IPS DF 4.7 (cell line): ENCODE measurements around the gene MIDN.

Experiments
- DNase-seq: peaks from one replicate; pipeline ENCODE4 v3.0.0-alpha.2; 2013; ENCODE audit warnings: low spot score; ENCODE audit errors: extremely low read depth

Gene MIDN

GRCh38 chr19:1257475-1258162, 9.2 kb downstream of the MIDN start:
- DNase-seq, result no peak

GRCh38 chr19:1258163-1258492, 9.7 kb downstream of the MIDN start:
- DNase-seq, result no peak

DNA sequence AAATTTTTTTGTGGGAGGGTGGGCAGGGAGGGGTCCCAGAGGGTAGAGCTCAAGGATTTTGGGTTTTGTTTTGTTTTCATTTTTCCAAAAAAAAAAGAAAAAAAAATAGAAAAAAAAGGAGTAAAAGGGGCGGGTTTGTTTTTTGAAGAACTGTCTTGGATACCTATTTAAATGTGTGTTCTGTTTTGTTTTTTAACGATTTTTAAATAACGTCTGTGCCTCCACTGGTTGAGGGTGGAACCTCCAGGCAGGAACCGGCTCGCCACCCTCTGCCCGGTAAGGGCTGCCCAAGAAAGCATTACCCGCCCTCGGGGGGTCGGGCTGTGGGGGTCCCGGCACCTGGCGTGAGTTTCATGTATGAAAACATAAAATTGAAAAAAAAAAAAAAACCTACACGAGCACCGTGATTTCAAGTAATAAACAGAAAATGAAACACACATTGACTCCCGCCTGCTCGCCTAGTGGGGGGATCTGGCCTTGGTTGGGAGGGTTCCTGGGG, 10.4 kb downstream of the MIDN start:
- DNase-seq, result no peak

GRCh38 chr19:1259206-1259875, 11.0 kb downstream of the MIDN start:
- no peak for DNase-seq

- no peak for DNase-seq
Observed at GRCh38 chr19:1259876-1260748, 11.7 kb downstream of the MIDN start.

DNA sequence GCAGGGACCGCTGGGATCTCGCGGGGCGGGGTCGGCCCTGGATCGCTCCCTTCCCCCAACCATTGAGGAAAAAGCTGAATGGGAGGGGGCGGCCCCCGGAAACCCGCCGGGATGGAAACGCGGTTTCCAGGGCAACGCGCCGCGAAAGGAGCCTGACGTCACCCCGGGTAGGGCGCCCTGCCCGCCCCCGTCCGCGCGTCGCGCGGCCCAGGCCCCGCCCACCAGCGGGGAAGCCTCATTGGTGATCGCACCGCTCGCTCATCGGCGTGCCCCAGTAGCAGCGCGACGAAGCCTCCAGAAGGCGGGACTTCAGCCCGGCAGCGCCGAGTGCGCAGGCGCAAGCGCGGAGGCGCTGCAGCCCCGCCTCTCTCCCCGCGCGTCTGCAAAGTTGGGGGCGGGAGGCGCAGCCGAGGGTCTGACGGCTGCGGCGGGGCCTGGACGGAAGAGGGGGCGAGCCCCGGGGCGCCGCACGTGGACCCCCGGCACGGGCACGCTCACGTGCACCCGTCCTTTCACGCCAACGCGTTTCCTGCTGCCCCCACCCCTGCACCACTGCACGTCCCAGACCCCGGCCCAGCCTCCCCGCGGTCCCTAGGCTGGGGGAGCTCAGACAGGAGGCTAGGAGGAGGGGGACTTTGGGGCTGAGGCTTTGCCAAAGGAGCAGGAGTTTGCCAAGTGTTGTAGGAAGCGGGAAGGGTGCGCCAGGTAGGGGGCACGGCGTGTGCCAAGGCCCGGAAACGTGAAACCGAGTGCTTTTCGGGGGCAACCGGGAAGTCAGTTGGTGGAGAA, 12.6 kb downstream of the MIDN start:
- DNase-seq, result no peak

DNA sequence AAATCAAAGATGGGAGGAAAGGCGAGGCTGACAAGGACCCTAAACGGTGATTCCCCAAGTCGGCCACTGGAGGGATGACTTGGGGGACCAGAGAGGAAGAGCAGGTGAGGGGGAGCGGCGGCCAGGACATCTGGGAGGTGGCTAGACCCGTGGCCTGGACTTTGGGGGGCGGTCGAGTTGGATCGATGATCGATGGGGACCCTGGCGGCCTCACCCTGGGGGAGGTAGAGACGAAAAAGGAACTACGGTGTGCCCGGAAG, 13.1 kb downstream of the MIDN start:
- no peak for DNase-seq

GRCh38 chr19:1261798-1262622, 13.6 kb downstream of the MIDN start:
- no peak for DNase-seq

DNA sequence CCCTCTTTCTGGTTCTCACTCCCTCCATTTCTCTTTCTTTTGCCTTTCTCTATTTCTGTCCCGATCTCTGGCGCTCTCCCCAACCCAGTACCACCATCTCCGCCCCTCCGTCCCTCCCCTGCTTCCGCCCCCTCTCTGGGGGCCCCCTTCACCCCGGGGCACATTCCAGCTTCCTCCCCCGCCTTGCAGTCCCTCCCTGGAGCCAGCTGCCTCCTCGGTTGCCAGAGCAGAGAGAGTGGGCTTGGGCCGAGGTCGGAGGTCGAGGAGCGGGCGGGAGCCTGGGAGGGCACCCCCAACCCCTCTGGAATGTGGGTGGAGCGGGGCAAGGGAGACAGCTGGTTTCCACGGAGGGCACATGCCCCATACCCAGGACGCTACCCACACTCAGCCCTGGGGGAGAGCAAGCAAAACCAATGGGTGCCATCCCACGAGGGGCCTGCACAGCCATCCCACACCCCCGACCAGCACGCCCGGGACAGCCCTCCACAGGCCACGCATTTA, 14.3 kb downstream of the MIDN start:
- no peak for DNase-seq

GRCh38 chr19:1263188-1263587, 14.8 kb downstream of the MIDN start:
- DNase-seq, result no peak

DNA sequence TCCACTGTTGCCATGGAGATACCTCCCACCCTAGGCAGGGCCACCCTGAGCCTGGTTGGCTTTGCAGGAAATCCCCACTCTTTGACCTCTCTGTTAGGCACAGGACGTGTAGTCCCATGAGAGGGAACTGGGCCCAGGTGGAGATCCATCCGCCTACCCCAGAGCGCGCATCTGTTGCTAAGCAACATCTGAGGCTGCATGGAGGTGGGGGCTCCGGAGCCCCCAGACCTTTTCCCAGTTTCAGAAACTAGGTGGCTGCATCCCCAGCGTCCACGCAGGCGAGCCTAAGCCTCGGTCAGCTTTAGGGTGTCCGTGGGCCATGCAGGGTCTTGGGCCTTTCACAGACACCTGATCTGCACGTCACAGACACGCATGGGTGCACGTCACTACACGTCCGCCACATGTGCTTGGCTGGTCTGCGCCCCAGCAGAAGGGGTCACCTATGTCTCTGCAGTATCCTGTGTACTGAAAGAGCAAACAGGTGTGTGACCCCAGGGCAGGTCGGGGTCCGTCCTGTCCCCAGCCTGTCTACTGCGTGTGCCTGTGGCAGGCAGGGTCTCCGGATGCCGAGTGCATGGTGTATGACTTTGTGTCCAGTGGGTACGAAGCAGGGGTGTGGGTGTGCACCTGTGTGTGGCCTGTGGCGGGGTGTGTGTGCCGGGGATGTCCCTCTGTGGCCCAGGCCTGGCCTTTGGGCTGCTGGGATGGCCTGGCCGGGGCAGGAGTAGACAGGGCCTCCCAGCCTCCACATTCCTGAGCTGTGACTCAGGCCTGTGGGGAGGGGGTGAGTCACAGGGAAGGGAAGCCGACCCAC, 16.6 kb downstream of the MIDN start:
- DNase-seq, result no peak

GRCh38 chr19:1265615-1266128, 17.3 kb downstream of the MIDN start:
- DNase-seq, result no peak

GRCh38 chr19:1266129-1266915, 17.9 kb downstream of the MIDN start:
- no peak for DNase-seq

DNA sequence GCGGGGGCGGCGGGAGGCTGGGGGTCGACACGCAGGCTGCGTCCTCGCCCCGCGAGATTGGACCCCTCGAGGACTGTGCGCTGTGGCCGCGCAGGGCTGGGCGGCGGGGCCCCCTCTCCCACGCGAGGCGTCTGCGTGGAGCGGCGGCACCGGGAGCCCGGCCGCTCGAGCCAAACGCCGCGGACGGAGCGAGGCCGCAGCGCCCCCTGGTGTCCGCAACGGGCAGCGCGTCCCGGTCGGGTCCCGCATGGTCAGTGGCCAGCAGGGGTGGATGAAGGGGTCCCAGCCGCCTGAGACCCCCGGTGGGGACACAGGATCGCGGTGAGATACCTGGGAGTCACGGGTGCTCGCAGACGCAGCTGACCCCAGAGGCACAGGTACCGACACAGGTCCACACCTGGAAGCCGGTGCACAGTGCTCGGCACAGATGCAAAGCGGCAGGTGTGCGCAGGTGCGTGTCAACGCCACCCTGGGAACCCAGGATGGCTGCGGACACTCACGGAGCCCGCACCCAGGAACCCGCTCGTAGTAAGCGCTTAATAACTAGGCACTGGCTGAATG, 18.6 kb downstream of the MIDN start:
- DNase-seq, result no peak

GRCh38 chr19:1267477-1268225, 19.3 kb downstream of the MIDN start:
- no peak for DNase-seq

- no peak for DNase-seq
Observed at GRCh38 chr19:1268226-1269064, 20.1 kb downstream of the MIDN start.

DNA sequence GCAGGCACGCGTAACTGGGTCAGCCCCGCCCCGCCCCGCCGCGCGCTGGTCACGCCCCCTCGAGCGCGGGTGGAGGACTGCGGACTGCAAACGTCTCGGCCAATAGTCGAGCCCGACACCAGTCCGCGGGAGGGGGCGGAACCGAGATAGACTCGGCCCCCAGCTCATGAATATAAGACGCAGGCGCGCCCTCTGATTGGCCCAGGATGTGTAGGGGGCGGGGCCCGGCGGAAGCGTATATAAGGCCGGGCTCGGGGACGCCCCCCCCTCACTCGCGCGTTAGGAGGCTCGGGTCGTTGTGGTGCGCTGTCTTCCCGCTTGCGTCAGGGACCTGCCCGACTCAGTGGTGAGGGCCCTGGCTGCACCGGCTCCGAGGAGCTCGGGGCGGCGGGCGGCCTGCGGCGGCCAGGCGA, 20.7 kb downstream of the MIDN start, which contains the start of gene CIRBP:
Gene CIRBP, plus strand, starts transcription at position 268 of the 413 bp plus-strand sequence. CDS start 1,602 bp downstream, outside the sequence.
- no peak for DNase-seq
